ENCODE data around the gene URI1. TPM values are rescaled to one million over a fixed set of nuclear protein-coding genes. Genes with fewer than 3 reads are reported as not detected.

The URI1 gene
- total RNA-seq, 2 experiments from 2014 or later = 66.1 to 67.0 TPM

- H3K4me3 Mint-ChIP-seq = no peak overlapping the region
- ATAC-seq (ENCODE audit: low read depth) = no peak
Observed at GRCh38 chr19:30000862-30001261, 58.8 kb downstream of the URI1 start.

GRCh38 chr19:30001301-30001700 is 59.3 kb downstream of the URI1 start:
- peaks cover 60% of the 10 kb centered on the region for H3K36me3 Mint-ChIP-seq
- H3K27me3 Mint-ChIP-seq = no peaks in the 10 kb centered on the region
- peaks cover 2% of the 10 kb centered on the region for H3K9me3 Mint-ChIP-seq
- ATAC-seq (ENCODE audit: low read depth) (no peak), DNase-seq (no peak)
- H3K27ac Mint-ChIP-seq = no peak overlapping the region
- POLR2A ChIA-PET = no interaction called here
- H3K4me1 Mint-ChIP-seq = peaks cover 15% of the 10 kb centered on the region
- H3K4me3 Mint-ChIP-seq = no peak overlapping the region

More at GRCh38 chr19:30000862-30001261, 58.8 kb downstream of the URI1 start:
- peaks cover 4% of the 10 kb centered on the region for H3K9me3 Mint-ChIP-seq
- H3K27ac Mint-ChIP-seq = no peak overlapping the region
- POLR2A ChIA-PET = no interaction called here
- no peak for DNase-seq
- H3K36me3 Mint-ChIP-seq = peaks cover 59% of the 10 kb centered on the region
- H3K4me1 Mint-ChIP-seq = peaks cover 11% of the 10 kb centered on the region
- no peaks in the 10 kb centered on the region for H3K27me3 Mint-ChIP-seq

GRCh38 chr19:30001791-30002190 is 59.8 kb downstream of the URI1 start:
- POLR2A ChIA-PET = interaction anchor here (0.5 kb wide), 1 partner anchor 26 kb away, joined by 3 read pairs; no protein-coding TSS in a partner anchor
- H3K4me3 Mint-ChIP-seq = no peak overlapping the region
- H3K9me3 Mint-ChIP-seq = peaks cover 2% of the 10 kb centered on the region
- ATAC-seq (ENCODE audit: low read depth) = no peak
- no peak overlapping the region for H3K27ac Mint-ChIP-seq
- no peak for DNase-seq
- H3K36me3 Mint-ChIP-seq = peaks cover 55% of the 10 kb centered on the region
- no peaks in the 10 kb centered on the region for H3K27me3 Mint-ChIP-seq
- H3K4me1 Mint-ChIP-seq = peaks cover 17% of the 10 kb centered on the region

- Mint-ChIP-seq H3K36me3 (peaks cover 37% of the 10 kb centered on the region), H3K4me1 (peaks cover 17% of the 10 kb centered on the region), H3K27me3 (no peaks in the 10 kb centered on the region), H3K9me3 (no peaks in the 10 kb centered on the region), H3K4me3 (no peak overlapping the region), H3K27ac (no peak overlapping the region)
- POLR2A ChIA-PET = interaction anchor here (2.0 kb wide), 1 partner anchor 62 kb away, joined by 9 read pairs; the partner anchor contains the start of gene URI1
- ATAC-seq (ENCODE audit: low read depth) (no peak), DNase-seq (no peak)
Observed at GRCh38 chr19:30003866-30004265, 61.8 kb downstream of the URI1 start.

- no peaks in the 10 kb centered on the region for H3K9me3 Mint-ChIP-seq
- peaks cover 41% of the 10 kb centered on the region for H3K36me3 Mint-ChIP-seq
- H3K27ac Mint-ChIP-seq = no peak overlapping the region
- DNase-seq = no peak
- no peaks in the 10 kb centered on the region for H3K27me3 Mint-ChIP-seq
- no peak overlapping the region for H3K4me3 Mint-ChIP-seq
- ATAC-seq (ENCODE audit: low read depth) = no peak
- H3K4me1 Mint-ChIP-seq = peaks cover 16% of the 10 kb centered on the region
- POLR2A ChIA-PET = interaction anchor here (2.0 kb wide), 1 partner anchor 63 kb away, joined by 9 read pairs; the partner anchor contains the start of gene URI1
Observed at GRCh38 chr19:30004403-30004802, 62.4 kb downstream of the URI1 start.

GRCh38 chr19:30006207-30006606 is 64.2 kb downstream of the URI1 start:
- Mint-ChIP-seq H3K27ac (peak overlapping the region; percentile 68), H3K9me3 (no peaks in the 10 kb centered on the region), H3K4me1 (peaks cover 14% of the 10 kb centered on the region), H3K36me3 (peaks cover 26% of the 10 kb centered on the region), H3K27me3 (no peaks in the 10 kb centered on the region), H3K4me3 (peak overlapping the region; percentile 71)
- no peak for DNase-seq
- ATAC-seq (ENCODE audit: low read depth) = peak; percentile 87
- POLR2A ChIA-PET = no interaction called here

- Mint-ChIP-seq H3K27ac (no peak overlapping the region), H3K9me3 (no peaks in the 10 kb centered on the region), H3K4me1 (peaks cover 14% of the 10 kb centered on the region), H3K27me3 (no peaks in the 10 kb centered on the region), H3K36me3 (peaks cover 22% of the 10 kb centered on the region), H3K4me3 (no peak overlapping the region)
- POLR2A ChIA-PET = no interaction called here
- DNase-seq (no peak), ATAC-seq (ENCODE audit: low read depth) (no peak)
Observed at GRCh38 chr19:30008169-30008568, 66.1 kb downstream of the URI1 start.

GRCh38 chr19:30009013-30009412 is 67.0 kb downstream of the URI1 start:
- no peak for ATAC-seq (ENCODE audit: low read depth)
- POLR2A ChIA-PET = no interaction called here
- no peak for DNase-seq
- H3K4me3 Mint-ChIP-seq = no peak overlapping the region
- H3K36me3 Mint-ChIP-seq = peaks cover 28% of the 10 kb centered on the region
- no peaks in the 10 kb centered on the region for H3K9me3 Mint-ChIP-seq
- H3K27me3 Mint-ChIP-seq = no peaks in the 10 kb centered on the region
- no peak overlapping the region for H3K27ac Mint-ChIP-seq
- H3K4me1 Mint-ChIP-seq = peaks cover 17% of the 10 kb centered on the region

GRCh38 chr19:30011051-30011578 is 69.1 kb downstream of the URI1 start:
- ATAC-seq (ENCODE audit: low read depth) = no peak
- DNase-seq = no peak
- Mint-ChIP-seq H3K4me1 (peaks cover 7% of the 10 kb centered on the region), H3K9me3 (no peaks in the 10 kb centered on the region), H3K4me3 (no peak overlapping the region), H3K27me3 (no peaks in the 10 kb centered on the region), H3K27ac (no peak overlapping the region), H3K36me3 (peaks cover 25% of the 10 kb centered on the region)
- POLR2A ChIA-PET = no interaction called here

GRCh38 chr19:30014770-30015169 is 72.7 kb downstream of the URI1 start:
- POLR2A ChIA-PET = no interaction called here
- peaks cover 5% of the 10 kb centered on the region for H3K4me1 Mint-ChIP-seq
- H3K9me3 Mint-ChIP-seq = no peaks in the 10 kb centered on the region
- peaks cover 23% of the 10 kb centered on the region for H3K36me3 Mint-ChIP-seq
- no peak overlapping the region for H3K27ac Mint-ChIP-seq
- no peaks in the 10 kb centered on the region for H3K27me3 Mint-ChIP-seq
- no peak overlapping the region for H3K4me3 Mint-ChIP-seq
- ATAC-seq (ENCODE audit: low read depth) = no peak
- DNase-seq = no peak

- Mint-ChIP-seq H3K4me3 (no peak overlapping the region), H3K36me3 (peaks cover 37% of the 10 kb centered on the region), H3K27ac (no peak overlapping the region), H3K4me1 (peaks cover 7% of the 10 kb centered on the region), H3K9me3 (peaks cover 3% of the 10 kb centered on the region), H3K27me3 (no peaks in the 10 kb centered on the region)
- DNase-seq (no peak), ATAC-seq (ENCODE audit: low read depth) (no peak)
- POLR2A ChIA-PET = no interaction called here
Observed at GRCh38 chr19:30017172-30017571, 75.1 kb downstream of the URI1 start.

GRCh38 chr19:30020189-30020588 is 78.2 kb downstream of the URI1 start:
- DNase-seq (no peak), ATAC-seq (ENCODE audit: low read depth) (no peak)
- H3K36me3 Mint-ChIP-seq = peaks cover 33% of the 10 kb centered on the region
- H3K4me1 Mint-ChIP-seq = peaks cover 8% of the 10 kb centered on the region
- peaks cover 3% of the 10 kb centered on the region for H3K9me3 Mint-ChIP-seq
- H3K4me3 Mint-ChIP-seq = no peak overlapping the region
- H3K27me3 Mint-ChIP-seq = no peaks in the 10 kb centered on the region
- H3K27ac Mint-ChIP-seq = no peak overlapping the region
- POLR2A ChIA-PET = no interaction called here

GRCh38 chr19:30022659-30023058 is 80.6 kb downstream of the URI1 start:
- no peak for DNase-seq
- Mint-ChIP-seq H3K4me3 (no peak overlapping the region), H3K9me3 (peaks cover 3% of the 10 kb centered on the region), H3K36me3 (peaks cover 36% of the 10 kb centered on the region), H3K27me3 (no peaks in the 10 kb centered on the region), H3K27ac (no peak overlapping the region), H3K4me1 (peaks cover 8% of the 10 kb centered on the region)
- ATAC-seq (ENCODE audit: low read depth) = no peak
- POLR2A ChIA-PET = no interaction called here

- Mint-ChIP-seq H3K4me1 (peaks cover 12% of the 10 kb centered on the region), H3K4me3 (no peak overlapping the region), H3K27me3 (no peaks in the 10 kb centered on the region), H3K27ac (no peak overlapping the region), H3K36me3 (peaks cover 41% of the 10 kb centered on the region), H3K9me3 (peaks cover 3% of the 10 kb centered on the region)
- no peak for DNase-seq
- POLR2A ChIA-PET = no interaction called here
- ATAC-seq (ENCODE audit: low read depth) = no peak
Observed at GRCh38 chr19:30023330-30023729, 81.3 kb downstream of the URI1 start.

All from activated naive CD8-positive, alpha-beta T cell treated with anti-CD3 and anti-CD28 coated beads, Interleukin-2, amount 10 ng/mL, durations not matched to agents 7 days and 5 days (primary cell).